Astrocyte of the cerebellum (primary cell): ENCODE measurements around the gene AFF3.
"Not testable (repeated sequence)": the region's sequence is repeated elsewhere in the genome, so short reads cannot be mapped to it uniquely, and the experiment has no call there.

Source experiments
- DNase-seq: peaks from one replicate; pipeline ENCODE4 v3.0.0-alpha.2; 2011; ENCODE audit warnings: low read depth
- H3K4me3 ChIP-seq: 2 replicates; pipeline ENCODE4 v1.5.1; 2011; ENCODE audit warnings: mild to moderate bottlenecking, low read depth, low read length, moderate library complexity
- in situ Hi-C: cut with HindIII; loops from 2 replicates; pipeline ENCODE4 v1.10.0; 2017; ENCODE audit warnings: low sequenced_read_pairs
- TF ChIP-seq, protein P1 (sequence below): IDR thresholded peaks from 2 replicates; pipeline ENCODE4 v1.5.1; 2012; ENCODE audit warnings: low read length, low read depth, moderate library complexity, mild to moderate bottlenecking; ENCODE audit errors: missing control alignments

The AFF3 gene

DNA sequence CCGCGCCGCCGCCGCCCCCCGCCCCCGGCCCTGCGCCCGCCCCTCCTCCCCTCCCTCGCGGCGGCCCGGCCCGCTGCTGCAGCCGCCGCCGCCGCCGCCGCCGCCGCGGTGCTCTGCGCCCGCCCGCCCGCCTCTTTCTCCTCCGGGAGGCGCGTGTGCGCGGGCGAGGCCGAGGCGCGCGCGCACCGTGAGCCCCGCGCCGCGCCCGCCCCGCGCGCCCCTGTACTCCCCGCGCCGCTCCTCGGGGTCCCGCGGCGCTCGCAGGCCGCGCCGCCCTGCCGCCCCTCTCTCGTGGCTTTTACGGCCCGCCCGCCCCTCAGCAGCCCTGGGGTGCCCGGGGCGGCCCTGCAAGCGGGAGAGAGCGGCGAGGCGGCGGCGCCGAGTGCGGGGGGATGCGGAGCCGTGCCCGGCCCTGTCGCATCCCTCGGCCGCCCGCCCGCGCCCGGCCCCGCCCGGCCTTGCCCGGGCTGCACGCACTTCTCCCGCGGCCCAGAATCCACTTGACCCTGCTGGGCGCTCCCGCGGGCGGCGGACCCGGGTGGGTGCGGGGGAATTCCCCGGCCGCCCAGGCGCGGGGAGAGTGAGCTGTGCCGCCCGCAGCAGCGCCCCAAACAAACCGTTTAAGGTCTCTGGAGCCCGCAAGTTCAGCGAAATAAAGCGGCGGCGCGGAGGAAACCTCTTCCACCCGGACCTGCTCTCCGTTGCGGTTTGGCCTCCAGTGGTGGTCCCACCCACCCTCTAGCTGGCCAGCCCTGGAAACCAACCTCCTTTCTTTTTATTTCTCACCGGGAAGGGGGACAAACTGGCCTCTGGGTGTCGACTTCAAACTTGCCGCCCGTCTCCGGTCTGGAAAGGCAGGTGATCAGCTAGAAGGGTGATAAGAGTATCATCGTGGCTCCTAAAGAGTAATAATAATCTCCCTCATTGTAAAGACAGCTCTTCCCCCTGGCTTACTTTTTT lies 37.4 kb downstream of the AFF3 start:
- TF ChIP-seq, protein P1, sequence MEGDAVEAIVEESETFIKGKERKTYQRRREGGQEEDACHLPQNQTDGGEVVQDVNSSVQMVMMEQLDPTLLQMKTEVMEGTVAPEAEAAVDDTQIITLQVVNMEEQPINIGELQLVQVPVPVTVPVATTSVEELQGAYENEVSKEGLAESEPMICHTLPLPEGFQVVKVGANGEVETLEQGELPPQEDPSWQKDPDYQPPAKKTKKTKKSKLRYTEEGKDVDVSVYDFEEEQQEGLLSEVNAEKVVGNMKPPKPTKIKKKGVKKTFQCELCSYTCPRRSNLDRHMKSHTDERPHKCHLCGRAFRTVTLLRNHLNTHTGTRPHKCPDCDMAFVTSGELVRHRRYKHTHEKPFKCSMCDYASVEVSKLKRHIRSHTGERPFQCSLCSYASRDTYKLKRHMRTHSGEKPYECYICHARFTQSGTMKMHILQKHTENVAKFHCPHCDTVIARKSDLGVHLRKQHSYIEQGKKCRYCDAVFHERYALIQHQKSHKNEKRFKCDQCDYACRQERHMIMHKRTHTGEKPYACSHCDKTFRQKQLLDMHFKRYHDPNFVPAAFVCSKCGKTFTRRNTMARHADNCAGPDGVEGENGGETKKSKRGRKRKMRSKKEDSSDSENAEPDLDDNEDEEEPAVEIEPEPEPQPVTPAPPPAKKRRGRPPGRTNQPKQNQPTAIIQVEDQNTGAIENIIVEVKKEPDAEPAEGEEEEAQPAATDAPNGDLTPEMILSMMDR: no peak
- DNase-seq: no peak
- H3K4me3 ChIP-seq: peak overlapping the region; percentile 57
- in situ Hi-C loops: no loop called here

DNA sequence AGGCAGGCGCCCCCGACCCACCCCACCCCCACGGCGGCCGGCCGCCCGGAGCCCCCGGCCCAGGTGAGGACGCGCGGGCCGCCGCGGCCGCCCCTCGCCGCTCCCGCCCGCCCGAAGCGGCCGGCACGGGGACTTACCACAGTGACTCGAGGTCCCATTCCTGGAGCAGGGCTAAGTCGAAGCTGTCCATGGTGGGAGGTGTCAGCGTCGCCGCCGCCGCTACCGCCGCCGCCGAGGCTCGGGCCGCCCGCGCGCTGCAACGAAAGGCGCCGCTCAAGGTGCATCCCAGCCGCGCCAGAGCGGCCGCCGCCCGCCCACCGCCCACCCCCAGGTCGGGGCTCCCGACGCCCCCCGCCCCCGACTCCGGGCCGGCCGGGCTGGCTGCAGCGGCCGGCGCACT lies 38.1 kb downstream of the AFF3 start:
- in situ Hi-C loops, DNase-seq: not testable (repeated sequence)
- peak overlapping the region; percentile 36 for H3K4me3 ChIP-seq

DNA sequence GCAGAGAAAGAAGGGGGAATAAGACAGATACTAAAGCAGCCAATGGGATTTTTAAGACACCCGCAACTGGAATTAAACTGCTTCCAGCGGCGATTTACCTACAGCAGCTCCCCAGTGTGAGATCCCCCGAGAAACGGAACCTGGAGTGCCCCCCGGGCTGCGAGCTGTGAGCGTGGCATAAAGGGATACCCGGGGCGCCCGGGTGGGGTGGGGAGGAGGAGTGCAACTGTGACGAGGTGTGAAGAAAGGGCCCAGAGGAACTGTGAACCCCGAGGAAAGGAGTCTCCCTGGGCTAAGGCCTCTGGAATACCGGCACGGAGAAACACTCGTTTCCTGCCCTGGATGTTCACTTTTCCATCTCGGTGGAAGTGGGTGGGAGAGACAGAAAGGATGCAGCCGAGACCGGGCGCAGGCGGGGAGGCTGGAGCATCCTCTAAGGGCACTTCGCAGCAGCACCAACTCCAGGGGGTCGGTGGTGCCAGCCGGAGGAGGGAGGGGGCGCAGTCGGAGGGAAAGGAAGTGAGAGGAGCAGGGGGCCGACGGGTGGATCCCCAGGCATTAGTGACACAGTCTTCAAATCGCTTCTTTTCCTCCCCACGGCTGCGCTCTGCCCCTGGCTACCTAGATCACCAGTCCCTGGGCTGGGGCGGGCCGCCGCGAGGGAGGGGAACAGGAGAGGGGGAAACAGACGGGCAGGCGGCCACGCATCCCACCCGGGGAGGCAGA lies 38.7 kb downstream of the AFF3 start:
- peak overlapping the region; percentile 36 for H3K4me3 ChIP-seq
- DNase-seq, in situ Hi-C loops: not testable (repeated sequence)

DNA sequence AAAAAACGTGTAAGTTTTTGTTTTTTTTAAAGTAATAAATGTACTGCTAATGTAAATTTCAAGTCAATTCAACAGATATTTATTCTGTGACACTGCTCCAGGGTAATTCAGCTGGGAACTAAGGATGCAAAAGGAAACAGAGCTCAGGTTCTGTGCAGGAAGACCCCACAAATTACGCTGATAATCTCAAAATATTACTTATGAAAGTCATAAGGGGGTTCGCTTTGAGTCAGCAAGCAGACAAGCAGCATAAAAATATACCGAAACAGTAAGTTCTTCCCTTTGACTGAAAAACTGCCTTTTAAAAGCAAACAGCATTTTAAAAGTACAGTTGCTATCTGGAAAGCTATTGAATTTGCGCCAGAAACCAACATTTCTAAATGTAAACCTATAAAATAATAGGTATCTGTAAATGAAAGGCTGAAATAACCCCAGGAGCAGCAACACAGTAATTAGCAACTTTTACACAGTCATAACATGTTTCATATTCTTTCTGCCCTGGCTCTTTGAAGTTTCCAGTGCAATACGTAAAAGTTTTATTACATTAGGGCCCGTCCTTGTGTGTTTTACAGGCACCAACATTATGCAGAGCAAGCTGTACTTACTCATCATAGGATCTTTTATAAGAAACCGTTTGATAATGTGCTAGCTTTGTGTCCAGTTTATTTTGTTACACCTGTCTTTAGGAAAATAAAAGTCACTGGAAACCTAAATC lies 39.8 kb downstream of the AFF3 start:
- not testable (repeated sequence) for DNase-seq, H3K4me3 ChIP-seq

DNA sequence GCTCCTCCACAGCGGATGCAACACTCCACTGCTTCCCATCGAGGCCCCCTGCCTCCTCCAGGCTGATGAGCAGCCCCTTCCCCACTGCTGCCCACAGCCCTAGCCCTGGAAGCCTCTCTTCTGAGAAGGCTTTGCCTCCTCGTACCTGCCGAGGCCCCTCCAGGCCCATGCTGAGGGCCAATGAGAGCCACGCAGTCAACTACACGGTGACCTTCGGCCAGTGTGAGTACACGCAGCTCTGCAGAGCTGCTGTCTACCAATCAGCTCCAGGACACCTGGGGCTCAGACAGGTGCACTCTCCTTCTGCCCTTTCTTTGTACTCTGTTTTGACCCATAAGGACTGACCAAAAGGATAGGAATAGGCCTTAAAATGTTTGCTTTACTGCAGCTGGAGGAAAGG lies 43.5 kb downstream of the AFF3 start:
- DNase-seq, in situ Hi-C loops, H3K4me3 ChIP-seq: not testable (repeated sequence)

More for the DNA sequence above, 39.8 kb downstream of the AFF3 start:
- in situ Hi-C loops: not testable (repeated sequence)

DNA sequence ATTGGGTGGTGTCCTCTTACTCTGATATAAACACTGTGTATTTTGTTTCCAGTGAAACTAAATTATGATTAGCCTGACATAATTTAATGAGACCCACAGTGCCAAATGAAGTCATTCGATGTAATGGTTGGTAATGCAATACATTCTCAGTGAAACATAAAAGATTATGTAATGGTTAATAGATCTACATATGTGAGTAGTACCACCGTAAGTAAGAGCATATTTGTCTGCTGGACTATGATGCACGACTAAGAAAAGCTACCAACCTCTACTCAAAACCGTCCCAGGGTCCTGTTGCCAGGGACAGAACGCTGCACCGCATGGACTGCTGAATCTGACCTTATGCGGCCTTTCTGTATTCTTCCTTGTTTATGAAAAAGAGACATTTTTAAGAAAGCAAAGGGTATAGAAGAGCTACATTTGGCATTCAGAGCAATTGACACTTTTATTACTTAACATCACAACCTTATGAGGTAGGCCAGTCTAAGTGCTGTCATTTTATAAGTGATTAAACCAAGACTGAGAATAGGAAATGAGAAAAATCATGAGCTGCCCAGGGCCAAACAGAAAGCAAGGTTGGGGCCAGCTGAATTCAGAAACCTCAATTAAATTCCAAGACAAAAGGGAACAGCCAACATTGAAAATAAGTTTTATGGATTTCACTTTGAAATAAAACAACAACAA lies 44.6 kb downstream of the AFF3 start:
- H3K4me3 ChIP-seq, in situ Hi-C loops, DNase-seq: not testable (repeated sequence)

DNA sequence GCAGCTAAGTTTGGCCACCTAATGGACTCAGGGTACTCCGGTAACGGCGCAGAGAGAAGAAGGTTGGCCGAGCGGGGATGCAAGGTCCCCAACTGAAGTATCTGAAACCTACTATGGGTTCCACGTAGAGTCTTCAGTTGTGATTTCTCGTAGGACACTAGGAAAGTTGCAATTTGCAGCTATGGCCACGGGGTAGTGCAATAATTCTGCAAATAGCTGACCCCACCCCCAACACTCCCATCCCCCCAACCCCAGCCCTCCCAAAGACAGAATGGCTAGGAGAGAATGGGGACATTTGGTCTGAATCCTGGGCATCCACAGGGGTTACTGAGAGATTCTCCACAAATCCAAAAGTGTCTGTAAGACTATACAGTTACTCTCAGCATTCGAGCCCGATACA lies 46.5 kb downstream of the AFF3 start:
- H3K4me3 ChIP-seq, in situ Hi-C loops, DNase-seq: not testable (repeated sequence)

DNA sequence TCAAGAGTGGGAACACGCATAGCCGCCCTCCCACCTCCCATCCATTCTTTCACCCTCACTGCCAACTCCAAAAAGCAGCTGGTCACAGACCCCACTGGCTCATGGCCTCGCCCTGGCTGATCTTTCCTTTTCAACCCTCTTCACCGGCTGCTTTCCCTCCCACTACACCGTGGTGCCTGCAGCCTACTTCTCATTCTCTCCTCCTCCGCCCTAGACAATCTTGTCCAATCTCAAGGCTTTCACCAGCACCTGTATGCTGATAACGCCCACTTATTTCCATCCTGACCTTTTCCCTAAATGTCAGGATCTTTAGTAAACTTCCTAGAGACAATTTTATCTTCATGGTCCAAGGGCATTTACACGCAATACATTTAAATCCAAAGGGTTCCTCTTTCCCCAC lies 50.6 kb downstream of the AFF3 start:
- DNase-seq, in situ Hi-C loops, H3K4me3 ChIP-seq: not testable (repeated sequence)

DNA sequence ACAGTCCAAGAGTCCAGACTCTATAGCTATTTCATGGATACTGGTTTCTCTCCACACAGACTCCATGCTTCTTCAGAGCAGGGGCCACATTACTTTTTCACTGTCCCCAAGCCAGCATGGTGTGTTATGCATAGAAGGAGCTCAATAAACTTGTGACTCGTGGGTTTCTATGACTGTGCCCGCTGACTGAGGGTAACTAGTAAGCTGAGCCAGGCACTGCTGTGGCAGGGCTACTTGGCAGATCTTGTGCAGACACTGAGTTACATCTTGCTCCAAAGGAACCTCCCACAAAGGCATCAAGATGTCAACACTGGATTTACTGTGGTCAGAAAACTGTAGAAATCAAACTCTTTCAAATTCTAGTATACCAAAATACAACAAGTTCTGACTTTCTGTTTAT lies 56.6 kb downstream of the AFF3 start:
- in situ Hi-C loops, DNase-seq, H3K4me3 ChIP-seq: not testable (repeated sequence)

DNA sequence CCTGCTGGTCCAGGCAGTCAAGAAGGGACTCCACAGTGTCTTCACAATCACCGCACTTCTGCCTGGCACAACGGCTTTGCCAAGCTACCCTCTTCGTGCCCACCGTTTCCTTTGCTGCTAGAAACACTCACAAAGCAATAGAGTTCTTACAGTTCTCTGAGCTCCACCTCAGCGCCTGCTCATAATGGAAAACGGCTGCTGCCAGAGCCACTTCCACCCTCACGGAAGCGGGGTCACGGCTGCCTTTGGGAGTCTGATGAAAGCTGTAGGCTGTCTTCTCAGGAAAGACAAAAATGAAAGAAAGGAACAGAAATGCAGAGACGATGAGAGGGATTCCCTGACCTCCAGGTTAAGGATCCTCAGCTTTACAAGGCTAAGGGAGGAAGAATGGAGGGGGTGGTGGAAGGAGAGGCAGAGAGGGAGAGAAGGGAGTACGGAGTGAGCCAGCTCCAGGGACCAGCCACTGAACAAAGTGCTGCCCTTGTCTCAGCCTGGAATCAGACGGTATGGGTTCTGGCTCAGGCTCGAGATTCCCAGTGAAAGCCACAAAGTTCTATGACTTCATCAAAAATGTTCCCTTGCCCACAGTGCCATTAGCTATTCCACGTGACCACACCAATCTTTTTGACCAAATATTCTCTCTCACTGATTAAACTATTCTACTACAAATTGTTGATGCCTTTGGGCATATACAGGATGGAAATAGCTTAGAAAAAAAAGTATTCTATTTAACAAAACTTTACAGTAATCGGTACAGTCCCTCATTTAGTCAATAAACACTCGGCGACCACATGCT lies 58.8 kb downstream of the AFF3 start:
- in situ Hi-C loops, DNase-seq, H3K4me3 ChIP-seq: not testable (repeated sequence)

DNA sequence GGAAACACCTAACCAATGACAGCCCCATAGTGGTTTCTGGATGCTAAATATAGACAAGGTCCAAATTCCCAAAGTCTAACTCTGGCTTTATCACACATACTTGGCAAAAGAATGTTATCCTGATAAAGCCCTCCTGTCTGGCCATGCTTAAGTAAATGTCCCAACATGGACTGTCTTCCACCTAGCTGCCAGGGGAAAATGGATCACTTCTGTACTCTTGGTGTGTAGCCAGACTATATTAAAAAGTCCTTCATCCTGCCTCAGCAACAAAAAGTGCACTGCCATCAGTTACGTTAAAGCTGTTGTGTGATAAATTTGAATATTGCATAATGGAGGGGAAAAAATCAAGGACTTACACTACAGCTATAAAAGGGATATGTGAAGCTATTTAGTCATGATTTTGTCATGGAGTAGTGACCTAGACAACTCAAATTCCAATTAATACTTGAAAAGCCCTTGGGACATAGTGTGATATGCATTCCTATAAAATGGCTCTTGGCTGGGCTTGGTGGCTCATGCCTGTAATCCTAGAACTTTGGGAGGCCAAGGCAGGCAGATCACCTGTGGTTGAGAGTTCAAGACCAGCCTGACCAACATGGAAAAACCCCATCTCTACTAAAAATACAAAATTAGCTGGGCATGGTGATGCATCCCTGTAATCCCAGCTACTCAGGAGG lies 60.0 kb downstream of the AFF3 start:
- DNase-seq, H3K4me3 ChIP-seq, in situ Hi-C loops: not testable (repeated sequence)
